Fibroblast of lung (primary cell): ENCODE data around the gene C1GALT1.

ENCODE experiments used
- CTCF ChIP-seq, 2 donors: IDR thresholded peaks in 1 of 2; conservative IDR thresholded peaks in 1 of 2; 1 replicate in 1 of 2; 2 replicates in 1 of 2; pipeline ENCODE4 v1.5.1; 2011 to 2012; ENCODE audit warnings: low read length in 2 of 2, control low read depth in 1 of 2, inconsistent platforms in 1 of 2, low read depth in 1 of 2, mild to moderate bottlenecking in 1 of 2
- EZH2 ChIP-seq: IDR thresholded peaks from 2 replicates; pipeline ENCODE4 v1.5.1; 2012; ENCODE audit warnings: low read length, control low read depth, mild to moderate bottlenecking; ENCODE audit errors: missing control alignments

DNA sequence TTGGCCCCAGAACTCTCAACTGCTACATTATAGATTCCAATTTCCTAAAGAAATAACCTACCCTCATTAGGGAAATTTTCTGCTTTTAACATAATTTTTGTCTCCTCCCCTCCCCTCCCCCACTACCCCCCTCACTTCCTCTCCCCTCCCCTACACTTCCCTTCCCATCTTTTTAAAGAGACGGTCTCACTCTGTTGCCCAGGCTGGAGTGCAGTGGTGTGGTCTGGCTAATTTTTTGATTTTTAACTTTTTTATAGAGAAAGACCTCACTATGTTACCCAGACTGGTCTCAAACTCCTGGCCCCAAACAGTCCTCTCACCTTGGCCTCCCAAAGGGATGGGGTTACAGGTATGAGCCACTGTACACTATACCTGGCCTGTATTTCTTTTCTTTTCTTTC is 30.5 kb upstream of the C1GALT1 start:
- TF ChIP-seq CTCF (conservative IDR thresholded peaks at IDR 0.05 in 1 of 2, IDR thresholded peaks at IDR 0.05 in 1 of 2; ENCODE audit: low read depth in 1 of 2, low read length in 2 of 2) (no peak), EZH2 (no peak)
